PC-9 (cell line): ENCODE data around the gene BASP1. TPM values are rescaled to one million over a fixed set of nuclear protein-coding genes. Genes with fewer than 3 reads are reported as not detected.

Experiments
- BruUV-seq: library from RNA; stranded (reverse); fragments of 400-500 nt; replicated peaks from 2 replicates; lab custom pipeline; 2021; lab: Mats Ljungman, UMichigan
- CTCF ChIA-PET: fragments of 300-600 bp; sonication (Branson Sonifier 250); formaldehyde crosslinking; loops from one replicate; lab custom pipeline; 2022; ENCODE audit warnings: antibody characterized with exemption; lab: Charles Lee
- POLR2A ChIA-PET: fragments of 300-600 bp; sonication (Branson Sonifier 250); formaldehyde crosslinking; loops from one replicate; lab custom pipeline; 2022; ENCODE audit warnings: antibody characterized with exemption; ENCODE audit not compliant: unreplicated experiment; lab: Charles Lee
- DNase-seq, 2 experiments: peaks; one replicate each; pipeline versions ENCODE4 v3.0.0 to v3.0.0-alpha.2; 2015 to 2022; ENCODE audit warnings: mixed read lengths in 1 of 2
- H2AFZ ChIP-seq: fragments of 200-600 bp; sonication (generic); 2 replicates; pipeline ENCODE4 v1.8.1; 2017; ENCODE audit warnings: antibody characterized with exemption
- H3F3A ChIP-seq: fragments of 200-600 bp; sonication (generic); 2 replicates; pipeline ENCODE4 v1.8.1; 2017; ENCODE audit warnings: antibody characterized with exemption, mild to moderate bottlenecking, low read depth; ENCODE audit not compliant: insufficient read depth
- H3K27ac ChIP-seq: fragments of 200-600 bp; sonication (generic); 2 replicates; pipeline ENCODE4 v1.6.1; 2016; ENCODE audit warnings: mixed run types
- H3K27me3 ChIP-seq: fragments of 200-600 bp; sonication (generic); 2 replicates; pipeline ENCODE4 v1.6.1; 2016; ENCODE audit warnings: low read depth, mixed run types; ENCODE audit not compliant: insufficient read depth
- H3K36me3 ChIP-seq: fragments of 200-600 bp; sonication (generic); 2 replicates; pipeline ENCODE4 v1.6.1; 2016; ENCODE audit warnings: low read depth, mixed run types
- H3K4me1 ChIP-seq: fragments of 200-600 bp; sonication (generic); replicated peaks from 2 replicates; pipeline ENCODE4 v1.6.1; 2016; ENCODE audit warnings: mixed run types; ENCODE audit not compliant: insufficient read depth
- H3K4me2 ChIP-seq: fragments of 200-600 bp; sonication (generic); 2 replicates; pipeline ENCODE4 v1.6.1; 2017; ENCODE audit warnings: mixed run types
- H3K4me3 ChIP-seq: fragments of 200-600 bp; sonication (generic); 2 replicates; pipeline ENCODE4 v1.6.1; 2016; ENCODE audit warnings: mixed run types
- H3K79me2 ChIP-seq: fragments of 200-600 bp; sonication (generic); 2 replicates; pipeline ENCODE4 v1.6.1; 2017; ENCODE audit warnings: low read depth, mixed run types
- H3K9me2 ChIP-seq: fragments of 200-600 bp; sonication (generic); 2 replicates; pipeline ENCODE4 v1.8.1; 2017; ENCODE audit warnings: mild to moderate bottlenecking; ENCODE audit not compliant: insufficient read depth
- H3K9me3 ChIP-seq: fragments of 200-600 bp; sonication (generic); 2 replicates; pipeline ENCODE4 v1.8.1; 2016; ENCODE audit warnings: low read depth; ENCODE audit not compliant: insufficient read depth
- H4K20me1 ChIP-seq: fragments of 200-600 bp; sonication (generic); 2 replicates; pipeline ENCODE4 v1.8.1; 2017; ENCODE audit not compliant: insufficient read depth
- EZH2 ChIP-seq: fragments of 200-600 bp; sonication (generic); IDR thresholded peaks from 2 replicates; pipeline ENCODE4 v1.8.0; 2017; ENCODE audit warnings: antibody characterized with exemption, low read depth
- intact Hi-C: fragments of 100-400 bp; cut with micrococcal nuclease; formaldehyde crosslinking; loops from one replicate; pipeline ENCODE4 v1.10.0; 2022; ENCODE audit not compliant: unreplicated experiment
- total RNA-seq: library from RNA; stranded (reverse); gene quantifications from 2 replicates; pipeline ENCODE4 v1.2.3, GENCODE V29; 2021
- TF ChIP-seq, protein P1 (sequence below): fragments of 200-600 bp; sonication (generic); conservative IDR thresholded peaks from 2 replicates; pipeline ENCODE4 v1.6.1; 2017; ENCODE audit warnings: mixed run types, antibody characterized with exemption, mild to moderate bottlenecking, moderate library complexity

Gene BASP1
- total RNA-seq, 1 experiment from 2014 or later = not detected

- no peaks in the 10 kb centered on the region for H3K79me2 ChIP-seq
- H2AFZ ChIP-seq = no peak overlapping the region
- no peaks in the 10 kb centered on the region for H3K9me2 ChIP-seq
- H4K20me1 ChIP-seq = no peaks in the 10 kb centered on the region
- H3K9me3 ChIP-seq = no peaks in the 10 kb centered on the region
- no peak overlapping the region for H3K4me2 ChIP-seq
- ChIA-PET CTCF (no interaction called here), POLR2A (no interaction called here)
- no peaks in the 10 kb centered on the region for H3K4me1 ChIP-seq
- no peak overlapping the region for H3K4me3 ChIP-seq
- intact Hi-C loops = no loop called here
- H3K36me3 ChIP-seq = no peaks in the 10 kb centered on the region
- TF ChIP-seq, protein P1, sequence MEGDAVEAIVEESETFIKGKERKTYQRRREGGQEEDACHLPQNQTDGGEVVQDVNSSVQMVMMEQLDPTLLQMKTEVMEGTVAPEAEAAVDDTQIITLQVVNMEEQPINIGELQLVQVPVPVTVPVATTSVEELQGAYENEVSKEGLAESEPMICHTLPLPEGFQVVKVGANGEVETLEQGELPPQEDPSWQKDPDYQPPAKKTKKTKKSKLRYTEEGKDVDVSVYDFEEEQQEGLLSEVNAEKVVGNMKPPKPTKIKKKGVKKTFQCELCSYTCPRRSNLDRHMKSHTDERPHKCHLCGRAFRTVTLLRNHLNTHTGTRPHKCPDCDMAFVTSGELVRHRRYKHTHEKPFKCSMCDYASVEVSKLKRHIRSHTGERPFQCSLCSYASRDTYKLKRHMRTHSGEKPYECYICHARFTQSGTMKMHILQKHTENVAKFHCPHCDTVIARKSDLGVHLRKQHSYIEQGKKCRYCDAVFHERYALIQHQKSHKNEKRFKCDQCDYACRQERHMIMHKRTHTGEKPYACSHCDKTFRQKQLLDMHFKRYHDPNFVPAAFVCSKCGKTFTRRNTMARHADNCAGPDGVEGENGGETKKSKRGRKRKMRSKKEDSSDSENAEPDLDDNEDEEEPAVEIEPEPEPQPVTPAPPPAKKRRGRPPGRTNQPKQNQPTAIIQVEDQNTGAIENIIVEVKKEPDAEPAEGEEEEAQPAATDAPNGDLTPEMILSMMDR = no peak
- no peak for TF ChIP-seq EZH2
- H3K27me3 ChIP-seq = no peaks in the 10 kb centered on the region
- no peak overlapping the region for H3K27ac ChIP-seq
- no peak for DNase-seq
- H3F3A ChIP-seq = no peaks in the 10 kb centered on the region
- no TSS peak for BruUV-seq
Observed at GRCh38 chr5:17224858-17225511, 7.6 kb downstream of the BASP1 start.

DNA sequence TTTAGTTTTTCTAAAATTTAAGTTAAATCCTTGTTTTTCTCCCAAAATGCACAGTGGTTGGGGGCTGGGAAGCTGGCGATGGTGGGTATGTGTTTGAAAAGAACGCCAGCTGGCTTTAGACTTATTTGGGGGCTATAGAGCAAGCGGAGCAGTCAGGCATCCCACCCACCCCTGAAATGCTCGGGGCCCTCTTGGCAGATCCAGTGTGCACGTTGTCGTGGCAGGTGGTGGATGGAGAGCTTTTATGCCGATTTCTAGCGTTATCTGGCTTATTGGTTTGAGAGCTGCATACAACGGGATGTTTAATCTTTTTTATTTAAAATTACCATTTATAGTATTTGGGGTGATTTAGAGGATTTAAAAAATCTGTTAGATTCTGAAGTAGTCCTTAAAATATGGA is 8.1 kb downstream of the BASP1 start:
- POLR2A ChIA-PET = no interaction called here
- H4K20me1 ChIP-seq = no peaks in the 10 kb centered on the region

DNA sequence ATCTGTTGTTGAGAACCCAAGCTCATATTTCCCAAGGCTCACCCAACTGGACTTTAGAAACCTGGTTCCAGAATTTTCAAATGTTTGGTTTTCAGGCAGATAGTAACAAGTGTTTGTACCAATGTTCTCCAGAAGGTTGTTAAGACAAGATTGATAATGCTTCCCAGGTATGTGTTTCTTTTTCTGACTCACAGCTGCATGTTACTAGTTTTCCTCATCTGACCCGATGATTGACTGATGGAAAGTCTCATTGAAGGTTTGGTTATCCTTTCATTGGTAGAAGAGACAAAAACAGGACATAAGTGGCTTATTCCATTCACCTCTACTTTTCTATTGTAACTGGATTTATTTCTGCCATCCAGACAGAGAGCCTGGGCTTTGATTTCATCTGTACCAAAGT is 10.4 kb downstream of the BASP1 start:
- H3K27me3 ChIP-seq = no peaks in the 10 kb centered on the region
- ChIA-PET POLR2A (no interaction called here), CTCF (no interaction called here)
- H3K36me3 ChIP-seq = no peaks in the 10 kb centered on the region
- H3K4me2 ChIP-seq = no peak overlapping the region
- no peak overlapping the region for H3K4me3 ChIP-seq
- H3K9me3 ChIP-seq = no peaks in the 10 kb centered on the region
- no peak for DNase-seq
- no peak overlapping the region for H3K27ac ChIP-seq
- no peak overlapping the region for H2AFZ ChIP-seq
- no TSS peak for BruUV-seq
- TF ChIP-seq, protein P1 = no peak
- TF ChIP-seq EZH2 = no peak
- H3K79me2 ChIP-seq = no peaks in the 10 kb centered on the region
- H3F3A ChIP-seq = no peaks in the 10 kb centered on the region
- intact Hi-C loops = no loop called here
- H3K9me2 ChIP-seq = no peaks in the 10 kb centered on the region
- no peaks in the 10 kb centered on the region for H4K20me1 ChIP-seq
- H3K4me1 ChIP-seq = no peaks in the 10 kb centered on the region

More for the DNA sequence above, 8.1 kb downstream of the BASP1 start:
- Histone ChIP-seq H3K4me3 (no peak overlapping the region), H3K9me3 (no peaks in the 10 kb centered on the region), H3K36me3 (no peaks in the 10 kb centered on the region), H3K4me1 (no peaks in the 10 kb centered on the region), H2AFZ (no peak overlapping the region), H3F3A (no peaks in the 10 kb centered on the region), H3K79me2 (no peaks in the 10 kb centered on the region), H3K27me3 (no peaks in the 10 kb centered on the region), H3K4me2 (no peak overlapping the region), H3K27ac (no peak overlapping the region), H3K9me2 (no peaks in the 10 kb centered on the region)
- BruUV-seq = no TSS peak
- intact Hi-C loops = no loop called here
- TF ChIP-seq EZH2 = no peak
- TF ChIP-seq, protein P1 = no peak
- CTCF ChIA-PET = interaction anchor here (0.9 kb wide), 1 partner anchor 10 kb away, joined by 4 read pairs; no protein-coding TSS in a partner anchor
- DNase-seq = no peak
